Vagina (tissue), 2 donors: ENCODE measurements around the gene GPR83. TPM values are rescaled to one million over a fixed set of nuclear protein-coding genes. Genes with fewer than 3 reads are reported as not detected.
A peak's percentile ranks its signal among the peaks of the same experiment; 100 is the strongest.
"Not testable (repeated sequence)": the region's sequence is repeated elsewhere in the genome, so short reads cannot be mapped to it uniquely, and the experiment has no call there.

Source experiments
- DNase-seq, 2 donors: peaks; one replicate each; pipeline ENCODE4 v3.0.0-alpha.2; 2017; ENCODE audit errors: extremely low spot score in 2 of 2
- H3K27ac ChIP-seq: fragments of 200-600 bp; sonication (generic); one replicate; pipeline ENCODE4 v1.5.1; 2019
- H3K27me3 ChIP-seq: fragments of 200-600 bp; sonication (generic); one replicate; pipeline ENCODE4 v1.5.1; 2019
- H3K36me3 ChIP-seq, 2 donors: fragments of 200-600 bp; sonication (generic); one replicate each; pipeline ENCODE4 v1.5.1; 2017 to 2019
- H3K4me1 ChIP-seq: fragments of 200-600 bp; sonication (generic); one replicate; pipeline ENCODE4 v1.5.1; 2019
- H3K4me3 ChIP-seq, 2 donors: fragments of 200-600 bp; sonication (generic); 1 replicate in 1 of 2; 2 replicates in 1 of 2; pipeline ENCODE4 v1.5.1; 2016 to 2019
- H3K9me3 ChIP-seq: fragments of 200-600 bp; sonication (generic); one replicate; pipeline ENCODE4 v1.5.1; 2019
- CTCF ChIP-seq, 3 experiments: fragments of 450-650 bp in 2 of 3; fragments of 200-600 bp in 1 of 3; sonication (generic) in 1 of 3; IDR thresholded peaks; one replicate each; pipeline ENCODE4 v1.5.1; 2017 to 2019; ENCODE audit warnings: antibody characterized with exemption in 3 of 3, mild to moderate bottlenecking in 2 of 3, moderate library complexity in 2 of 3
- POLR2A ChIP-seq, 2 donors: fragments of 450-650 bp; IDR thresholded peaks; one replicate each; pipeline ENCODE4 v1.6.1; 2017; ENCODE audit warnings: antibody characterized with exemption in 2 of 2, mild to moderate bottlenecking in 2 of 2, moderate library complexity in 2 of 2
- POLR2AphosphoS5 ChIP-seq, 2 donors: sonication (generic); formaldehyde crosslinking; IDR thresholded peaks; one replicate each; pipeline ENCODE4 v1.9.0; 2017; ENCODE audit warnings: antibody characterized with exemption in 2 of 2, mild to moderate bottlenecking in 2 of 2, low read depth in 1 of 2; ENCODE audit not compliant: insufficient read depth in 1 of 2
- intact Hi-C: fragments of 100-400 bp; cut with DNase I; formaldehyde crosslinking; loops from one replicate; pipeline ENCODE4 v1.15.1; 2023
- total RNA-seq: library from RNA; depleted of rRNA; stranded (reverse); fragments of >200 nt; gene quantifications from one replicate; pipeline ENCODE4 v1.2.3, GENCODE V29; 2016

The GPR83 gene
- total RNA-seq, 1 donor from 2014 or later, result not detected

GRCh38 chr11:94401773-94402265 is 600 bp upstream of the GPR83 start:
- H3K4me1 ChIP-seq, result peaks cover 10% of the 10 kb centered on the region
- no peak for DNase-seq
- TF ChIP-seq CTCF (IDR thresholded peaks at IDR 0.05), result no peak
- TF ChIP-seq POLR2AphosphoS5 (IDR thresholded peaks at IDR 0.05; ENCODE audit: insufficient read depth in 1 of 2, low read depth in 1 of 2), result no peak
- no peak for TF ChIP-seq POLR2A (IDR thresholded peaks at IDR 0.05)
- no peak overlapping the region for H3K27ac ChIP-seq
- H3K4me3 ChIP-seq, result peak overlapping the region in 1 of 2 donors; percentile 29
- peaks cover 7% of the 10 kb centered on the region for H3K27me3 ChIP-seq
- intact Hi-C loops, result no loop called here
- H3K36me3 ChIP-seq, result no peaks in the 10 kb centered on the region
- no peaks in the 10 kb centered on the region for H3K9me3 ChIP-seq

- intact Hi-C loops, result no loop called here
- no peak for DNase-seq
- H3K27ac ChIP-seq, result no peak overlapping the region
- peaks cover 7% of the 10 kb centered on the region for H3K27me3 ChIP-seq
- no peak overlapping the region for H3K4me3 ChIP-seq
- peaks cover 10% of the 10 kb centered on the region for H3K4me1 ChIP-seq
- H3K9me3 ChIP-seq, result no peaks in the 10 kb centered on the region
- no peak for TF ChIP-seq POLR2A (IDR thresholded peaks at IDR 0.05)
- TF ChIP-seq POLR2AphosphoS5 (IDR thresholded peaks at IDR 0.05; ENCODE audit: insufficient read depth in 1 of 2, low read depth in 1 of 2), result no peak
- TF ChIP-seq CTCF (IDR thresholded peaks at IDR 0.05), result no peak
- no peaks in the 10 kb centered on the region for H3K36me3 ChIP-seq
Measured at GRCh38 chr11:94400457-94400838, 771 bp downstream of the GPR83 start.

- intact Hi-C loops, result no loop called here
- DNase-seq, result no peak
- Histone ChIP-seq H3K4me3 (no peak overlapping the region), H3K36me3 (no peaks in the 10 kb centered on the region), H3K4me1 (peaks cover 10% of the 10 kb centered on the region), H3K9me3 (no peaks in the 10 kb centered on the region), H3K27ac (no peak overlapping the region), H3K27me3 (peaks cover 7% of the 10 kb centered on the region)
- TF ChIP-seq POLR2A (IDR thresholded peaks at IDR 0.05) (no peak), POLR2AphosphoS5 (IDR thresholded peaks at IDR 0.05; ENCODE audit: insufficient read depth in 1 of 2, low read depth in 1 of 2) (no peak), CTCF (IDR thresholded peaks at IDR 0.05) (no peak)
Measured at GRCh38 chr11:94400050-94400449, 1.2 kb downstream of the GPR83 start.

- H3K36me3 ChIP-seq, result no peaks in the 10 kb centered on the region
- intact Hi-C loops, result no loop called here
Measured at GRCh38 chr11:94398101-94398500, 3.1 kb downstream of the GPR83 start.

GRCh38 chr11:94396282-94396681 is 4.9 kb downstream of the GPR83 start:
- TF ChIP-seq CTCF (IDR thresholded peaks at IDR 0.05) (no peak), POLR2AphosphoS5 (IDR thresholded peaks at IDR 0.05; ENCODE audit: insufficient read depth in 1 of 2, low read depth in 1 of 2) (no peak), POLR2A (IDR thresholded peaks at IDR 0.05) (no peak)
- peaks cover 7% of the 10 kb centered on the region for H3K4me1 ChIP-seq
- intact Hi-C loops, result no loop called here
- H3K27ac ChIP-seq, result no peak overlapping the region
- H3K27me3 ChIP-seq, result peaks cover 6% of the 10 kb centered on the region
- no peak for DNase-seq
- H3K4me3 ChIP-seq, result no peak overlapping the region
- no peaks in the 10 kb centered on the region for H3K36me3 ChIP-seq
- H3K9me3 ChIP-seq, result no peaks in the 10 kb centered on the region

More at GRCh38 chr11:94398101-94398500, 3.1 kb downstream of the GPR83 start:
- Histone ChIP-seq H3K9me3 (no peaks in the 10 kb centered on the region), H3K27ac (no peak overlapping the region), H3K4me1 (peaks cover 10% of the 10 kb centered on the region), H3K4me3 (no peak overlapping the region), H3K27me3 (peaks cover 7% of the 10 kb centered on the region)
- no peak for DNase-seq
- TF ChIP-seq POLR2AphosphoS5 (IDR thresholded peaks at IDR 0.05; ENCODE audit: insufficient read depth in 1 of 2, low read depth in 1 of 2), result no peak

GRCh38 chr11:94391937-94392336 is 9.3 kb downstream of the GPR83 start:
- H3K9me3 ChIP-seq, intact Hi-C loops, H3K36me3 ChIP-seq, H3K27me3 ChIP-seq, H3K4me1 ChIP-seq, H3K4me3 ChIP-seq, DNase-seq, H3K27ac ChIP-seq: not testable (repeated sequence)
